GM18907 (cell line): ENCODE results near the gene RELL2.

ENCODE experiments used
- ATAC-seq: cut with Tn5 transposase; IDR thresholded peaks from one replicate; pipeline ENCODE4 v1.9.1; 2021; ENCODE audit warnings: mild to moderate bottlenecking, moderate library complexity; ENCODE audit not compliant: unreplicated experiment

Gene RELL2

GRCh38 chr5:141618030-141618803 is 18.6 kb upstream of the RELL2 start:
- peak; percentile 39 for ATAC-seq

GRCh38 chr5:141618804-141619554 is 17.8 kb upstream of the RELL2 start, which contains the start of gene DIAPH1:
Gene DIAPH1 (minus strand): TSS chr5:141619000. CDS start chr5:141618914, 86 bp downstream.
- peak; percentile 87 for ATAC-seq

GRCh38 chr5:141623186-141623585 is 13.6 kb upstream of the RELL2 start:
- peak; percentile 41 for ATAC-seq

- ATAC-seq, result no peak
Observed at GRCh38 chr5:141623611-141624010, 13.2 kb upstream of the RELL2 start.

GRCh38 chr5:141628175-141628788 is 8.5 kb upstream of the RELL2 start:
- ATAC-seq, result no peak

- no peak for ATAC-seq
Observed at GRCh38 chr5:141630570-141631140, 6.1 kb upstream of the RELL2 start.

- ATAC-seq, result no peak
Observed at GRCh38 chr5:141632650-141633049, 4.1 kb upstream of the RELL2 start.

- ATAC-seq, result peak; percentile 71
Observed at GRCh38 chr5:141633871-141634561, 2.8 kb upstream of the RELL2 start.

GRCh38 chr5:141634720-141635119 is 2.1 kb upstream of the RELL2 start:
- no peak for ATAC-seq

- no peak for ATAC-seq
Observed at GRCh38 chr5:141635646-141636045, 1.2 kb upstream of the RELL2 start.

GRCh38 chr5:141636106-141636412 is 738 bp upstream of the RELL2 start:
- no peak for ATAC-seq

GRCh38 chr5:141637123-141637766 is 448 bp downstream of the RELL2 start:
- ATAC-seq, result peak; percentile 29

GRCh38 chr5:141637767-141638419 is 1.1 kb downstream of the RELL2 start:
- no peak for ATAC-seq

GRCh38 chr5:141638771-141639170 is 2.0 kb downstream of the RELL2 start:
- ATAC-seq, result no peak

- ATAC-seq, result no peak
Observed at GRCh38 chr5:141639357-141640050, 2.7 kb downstream of the RELL2 start.

GRCh38 chr5:141640051-141640415 is 3.2 kb downstream of the RELL2 start:
- ATAC-seq, result no peak

GRCh38 chr5:141640698-141641097 is 3.9 kb downstream of the RELL2 start:
- no peak for ATAC-seq

- peak; percentile 48 for ATAC-seq
Observed at GRCh38 chr5:141641634-141642267, 5.0 kb downstream of the RELL2 start.

- ATAC-seq, result no peak
Observed at GRCh38 chr5:141646026-141646425, 9.2 kb downstream of the RELL2 start.
